K562 (cell line): ENCODE measurements around the gene ADORA2A. TPM values are rescaled to one million over a fixed set of nuclear protein-coding genes. Genes with fewer than 3 reads are reported as not detected.
A peak's percentile ranks its signal among the peaks of the same experiment; 100 is the strongest.

Experiments
- ATAC-seq: fragments of 200-7000 bp; cut with Tn5 transposase; 3 replicates; pipeline ENCODE4 v1.9.1; 2020; ENCODE audit warnings: moderate library complexity
- BruUV-seq: library from RNA; stranded (reverse); fragments of 400-500 nt; replicated peaks from 2 replicates; lab custom pipeline; 2021; lab: Mats Ljungman, UMichigan
- CTCF ChIA-PET: fragments of 300-600 bp; formaldehyde crosslinking; extraction: SDS; loops from one replicate; lab custom pipeline; 2021; ENCODE audit warnings: low intra/inter-chr PET ratio; lab: Yijun Ruan, JAX
- POLR2A ChIA-PET: fragments of 300-600, 350-650 bp; sonication (Branson Sonifier 250); formaldehyde crosslinking; extraction: SDS; loops from one replicate; lab custom pipeline; 2021; ENCODE audit warnings: antibody characterized with exemption, inconsistent platforms; lab: Yijun Ruan, JAX
- DNase-seq, 4 experiments: peaks; one replicate each; pipeline versions ENCODE4 v3.0.0 to v3.0.0-alpha.2; 2011 to 2018; ENCODE audit warnings: low spot score in 3 of 4, mixed read lengths in 3 of 4; ENCODE audit errors: extremely low read depth in 1 of 4
- FAIRE-seq: peaks from 2 replicates; lab custom pipeline; 2011; peaks lifted over from hg19 to GRCh38; lab: Jason Lieb, UNC
- H2AFZ ChIP-seq: 2 replicates; pipeline ENCODE4 v1.6.0; 2011; ENCODE audit warnings: low read depth, low read length, control low read depth, inconsistent platforms
- H3K27ac ChIP-seq: fragments of 200-600 bp; 3 replicates; pipeline ENCODE4 v1.8.0; 2011; ENCODE audit warnings: low read depth, mild to moderate bottlenecking, control low read depth, inconsistent platforms, low read length, moderate library complexity, mixed read lengths; ENCODE audit errors: extremely low read depth
- H3K27me3 ChIP-seq, 2 experiments: fragments of 300-600 bp in 1 of 2; 2 replicates in 1 of 2; 3 replicates in 1 of 2; pipeline versions ENCODE4 v1.6.0 to v1.8.0; 2011; ENCODE audit warnings: inconsistent platforms in 2 of 2, low read length in 2 of 2, mild to moderate bottlenecking in 1 of 2, mixed read lengths in 1 of 2, moderate library complexity in 1 of 2; ENCODE audit not compliant: control insufficient read depth in 2 of 2, insufficient read depth in 2 of 2
- H3K36me3 ChIP-seq: fragments of 300-600 bp; 3 replicates; pipeline ENCODE4 v1.8.0; 2011; ENCODE audit warnings: mild to moderate bottlenecking, low read length, inconsistent platforms; ENCODE audit not compliant: control insufficient read depth, insufficient read depth
- H3K4me1 ChIP-seq, 2 experiments: fragments of 200-600 bp in 1 of 2; replicated peaks in 1 of 2; 2 replicates in 1 of 2; 3 replicates in 1 of 2; pipeline versions ENCODE4 v1.5.1 to v1.8.0; 2011; ENCODE audit warnings: inconsistent platforms in 2 of 2, low read length in 2 of 2, mild to moderate bottlenecking in 1 of 2, mixed read lengths in 1 of 2, moderate library complexity in 1 of 2; ENCODE audit not compliant: control insufficient read depth in 2 of 2, insufficient read depth in 2 of 2
- H3K4me2 ChIP-seq: 2 replicates; pipeline ENCODE4 v1.6.1; 2011; ENCODE audit warnings: low read length, control low read depth, inconsistent platforms, mixed read lengths; ENCODE audit not compliant: insufficient read depth
- H3K4me3 ChIP-seq: fragments of 200-600 bp; sonication (generic), shearing (Covaris generic); 2 replicates; pipeline ENCODE4 v1.5.1; 2016; ENCODE audit warnings: control low read depth, inconsistent platforms
- H3K79me2 ChIP-seq: fragments of 200-600 bp; 3 replicates; pipeline ENCODE4 v1.8.0; 2011; ENCODE audit warnings: low read length, inconsistent platforms; ENCODE audit not compliant: control insufficient read depth, insufficient read depth
- H3K9ac ChIP-seq, 2 experiments: 2 replicates each; pipeline versions ENCODE4 v1.6.0 to v1.6.1; 2011; ENCODE audit warnings: low read depth in 2 of 2, low read length in 2 of 2, control low read depth in 1 of 2, inconsistent platforms in 1 of 2, mild to moderate bottlenecking in 1 of 2, mixed read lengths in 1 of 2; ENCODE audit not compliant: insufficient read depth in 1 of 2
- H3K9me1 ChIP-seq: one replicate; pipeline ENCODE4 v1.6.0; 2011; ENCODE audit warnings: inconsistent platforms, mild to moderate bottlenecking, low read length, moderate library complexity; ENCODE audit not compliant: control insufficient read depth, insufficient read depth
- H3K9me3 ChIP-seq: replicated peaks from 2 replicates; pipeline ENCODE4 v1.5.1; 2011; ENCODE audit warnings: low read depth, low read length, inconsistent platforms; ENCODE audit not compliant: control insufficient read depth, insufficient read depth
- H4K20me1 ChIP-seq: replicated peaks from 2 replicates; pipeline ENCODE4 v1.6.1; 2011; ENCODE audit warnings: low read length, inconsistent platforms, mixed read lengths; ENCODE audit not compliant: control insufficient read depth, insufficient read depth
- POLR2G ChIP-seq: fragments of 200-400 bp; formaldehyde crosslinking; IDR thresholded peaks from 2 replicates; pipeline ENCODE4 v1.6.1; 2017; ENCODE audit warnings: low read depth, mild to moderate bottlenecking, antibody characterized with exemption, low read length, moderate library complexity
- RBM39 ChIP-seq: fragments of 200-400 bp; formaldehyde crosslinking; optimal IDR thresholded peaks from 2 replicates; pipeline ENCODE3; 2018; ENCODE audit warnings: low read depth, low read length
- WGBS: fragments of 100-300 bp; shearing (Covaris generic); methylation state at CpG from one replicate; pipeline ENCODE4 v1.1.6; 2016; ENCODE audit warnings: low coverage, mixed read lengths; ENCODE audit not compliant: insufficient coverage; ENCODE audit errors: missing lambda C conversion rate; 5-methylcytosine and 5-hydroxymethylcytosine counted together
- in situ Hi-C: fragments of 300-500 bp; cut with MboI; formaldehyde crosslinking; loops from 4 replicates; pipeline ENCODE4 v1.15.0; 2018; ENCODE audit warnings: inconsistent platforms, mixed read lengths
- intact Hi-C: fragments of 100-400 bp; cut with micrococcal nuclease; formaldehyde crosslinking; loops from 2 replicates; pipeline ENCODE4 v1.14.2; 2022
- polyA plus RNA-seq, 8 experiments: library from polyadenylated mRNA; depleted of rRNA in 4 of 8; stranded (reverse) in 5 of 8; unstranded in 3 of 8; fragments of >200 nt; fragmentation: Nextera tagmentation in 2 of 8; fragmentation: Illumina TruSeq in 1 of 8; extraction: Ambion mirVana in 2 of 8; extraction: Trizol in 1 of 8; gene quantifications; 2 replicates each; pipeline versions ENCODE4 v1.2.1 to v1.2.3, GENCODE V29; 2011 to 2014; ENCODE audit warnings: inconsistent platforms in 1 of 8, missing spikeins in 1 of 8
- total RNA-seq, 7 experiments: library from RNA; depleted of rRNA in 6 of 7; stranded (reverse); fragments of >200 nt in 6 of 7; fragmentation: Illumina TruSeq in 2 of 7; extraction: Trizol in 2 of 7; gene quantifications; 2 replicates each; pipeline versions ENCODE4 v1.2.1 to v1.2.3, GENCODE V29; 2011 to 2021; ENCODE audit warnings: low replicate concordance in 1 of 7

Gene ADORA2A
- total and polyA plus RNA-seq, 9 of the 15 experiments (the other 6 are each of a cell fraction or from before 2014, with no cell fraction given): 0.15 to 2.1 (median 0.66) TPM; not detected in 2

DNA sequence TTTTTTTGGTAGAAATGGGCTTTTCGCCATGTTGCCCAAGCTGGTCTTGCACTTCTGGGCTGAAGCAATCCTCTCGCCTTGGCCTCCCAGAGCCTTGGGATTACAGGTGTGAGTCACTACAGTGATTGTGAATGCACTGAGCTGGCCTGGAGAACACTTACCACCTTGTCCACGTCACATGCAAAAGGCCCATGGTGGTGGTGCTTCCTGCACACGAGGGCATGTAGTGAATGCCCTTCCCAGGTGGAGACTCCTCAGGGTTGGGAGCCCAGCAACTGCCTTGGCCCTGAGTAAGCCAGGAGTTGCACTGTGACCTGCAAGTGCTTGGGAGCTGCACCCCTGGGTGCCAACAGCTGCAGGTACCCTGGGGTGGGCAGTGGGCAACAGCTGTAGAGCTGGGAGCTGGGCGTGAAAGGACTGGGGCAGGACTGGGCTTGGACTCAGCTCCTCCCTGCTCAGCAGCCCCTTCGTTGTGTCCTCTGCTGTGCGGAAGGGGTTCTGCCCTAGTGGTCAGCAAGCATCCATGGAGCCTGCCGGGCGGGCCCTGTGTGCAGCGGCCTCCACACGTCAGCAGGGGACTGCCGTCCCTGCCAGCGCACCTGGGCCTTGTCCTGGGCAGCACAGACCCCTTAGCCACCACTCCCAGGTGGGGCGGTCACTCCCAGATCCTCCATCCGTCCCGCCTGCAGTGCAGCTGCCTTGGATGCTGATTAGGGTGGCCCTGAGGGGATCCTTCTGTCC, 9.3 kb upstream of the ADORA2A start:
- FAIRE-seq: no peak
- intact Hi-C loops: no loop called here
- H3K36me3 ChIP-seq: peaks cover 19% of the 10 kb centered on the region; the same call in 1 of the 3 replicates
- TF ChIP-seq POLR2G: peak; percentile 39; the same call in 1 of the 2 replicates
- no peak for TF ChIP-seq RBM39
- H3K9me1 ChIP-seq: no peaks in the 10 kb centered on the region
- H3K9ac ChIP-seq: no peak overlapping the region
- CTCF ChIA-PET: no interaction called here
- peaks cover 0 to 7% of the 10 kb centered on the region in 2 experiments; a peak in 2 of 5 replicates for H3K4me1 ChIP-seq
- no peak overlapping the region for H3K4me2 ChIP-seq
- H3K4me3 ChIP-seq: no peak overlapping the region
- no peak overlapping the region for H3K27ac ChIP-seq
- H4K20me1 ChIP-seq: peaks cover 3% of the 10 kb centered on the region; the same call in 1 of the 2 replicates
- no peaks in the 10 kb centered on the region for H3K9me3 ChIP-seq
- ATAC-seq: no peak
- DNase-seq: no peak
- 72% methylated on average over 7 of the region's 16 CpGs for WGBS
- H3K79me2 ChIP-seq: no peaks in the 10 kb centered on the region
- in situ Hi-C loops: loop anchor here (5.0 to 10.0 kb wide), 2 partner anchors 94 to 357 kb away; partner anchors contain the start of gene PIWIL3
- H2AFZ ChIP-seq: no peak overlapping the region
- BruUV-seq: no TSS peak
- H3K27me3 ChIP-seq: no peaks in the 10 kb centered on the region
- POLR2A ChIA-PET: interaction anchor here (1.0 kb wide), 2 partner anchors 11 to 112 kb away, joined by 3 read pairs; no protein-coding TSS in a partner anchor
